HG03025 (cell line): ENCODE data around the gene FES.
A peak's percentile ranks its signal among the peaks of the same experiment; 100 is the strongest.
"Not testable (repeated sequence)": the region's sequence is repeated elsewhere in the genome, so short reads cannot be mapped to it uniquely, and the experiment has no call there.

Source experiments
- ATAC-seq: cut with Tn5 transposase; IDR thresholded peaks from one replicate; pipeline ENCODE4 v1.9.1; 2021; ENCODE audit warnings: mild to moderate bottlenecking, moderate library complexity; ENCODE audit not compliant: unreplicated experiment, low FRiP score

The FES gene

GRCh38 chr15:90907051-90907660 lies 22.9 kb downstream of the FES start:
- no peak for ATAC-seq

GRCh38 chr15:90907838-90908507 lies 23.7 kb downstream of the FES start:
- no peak for ATAC-seq

GRCh38 chr15:90909449-90909848 lies 25.1 kb downstream of the FES start:
- not testable (repeated sequence) for ATAC-seq

GRCh38 chr15:90909976-90910375 lies 25.7 kb downstream of the FES start:
- no peak for ATAC-seq

- no peak for ATAC-seq
Observed at GRCh38 chr15:90910441-90911301, 26.4 kb downstream of the FES start.

- no peak for ATAC-seq
Observed at GRCh38 chr15:90911302-90911623, 27.0 kb downstream of the FES start.

- no peak for ATAC-seq
Observed at GRCh38 chr15:90911906-90912769, 27.8 kb downstream of the FES start.

- ATAC-seq = no peak
Observed at GRCh38 chr15:90912770-90913075, 28.4 kb downstream of the FES start.

GRCh38 chr15:90913398-90913944 lies 29.2 kb downstream of the FES start:
- no peak for ATAC-seq

- no peak for ATAC-seq
Observed at GRCh38 chr15:90914305-90915080, 30.2 kb downstream of the FES start.

- no peak for ATAC-seq
Observed at GRCh38 chr15:90915216-90915807, 31.0 kb downstream of the FES start.

- ATAC-seq = no peak
Observed at GRCh38 chr15:90915808-90916440, 31.6 kb downstream of the FES start.

GRCh38 chr15:90916461-90916860 lies 32.2 kb downstream of the FES start:
- no peak for ATAC-seq

GRCh38 chr15:90917569-90917968 lies 33.3 kb downstream of the FES start:
- ATAC-seq = no peak

- ATAC-seq = no peak
Observed at GRCh38 chr15:90918034-90918788, 33.9 kb downstream of the FES start.

- ATAC-seq = no peak
Observed at GRCh38 chr15:90918835-90919234, 34.5 kb downstream of the FES start.

GRCh38 chr15:90921887-90922286 lies 37.6 kb downstream of the FES start:
- no peak for ATAC-seq

GRCh38 chr15:90922712-90923322 lies 38.5 kb downstream of the FES start:
- ATAC-seq = peak; percentile 86
